GM10266 (cell line): ENCODE results near the gene RAE1.
A peak's percentile ranks its signal among the peaks of the same experiment; 100 is the strongest.
"Not testable (repeated sequence)": the region's sequence is repeated elsewhere in the genome, so short reads cannot be mapped to it uniquely, and the experiment has no call there.

Experiments used
- DNase-seq: peaks from one replicate; pipeline ENCODE4 v3.0.0; 2012; ENCODE audit errors: extremely low spot score
- TF ChIP-seq, protein P1 (sequence below): IDR thresholded peaks from 2 replicates; pipeline ENCODE4 v1.5.1; 2012; ENCODE audit warnings: mild to moderate bottlenecking, low read depth; ENCODE audit not compliant: control insufficient read depth, insufficient read depth; ENCODE audit errors: missing control alignments

RAE1 gene

GRCh38 chr20:57342829-57343228 is 8.2 kb upstream of the RAE1 start:
- no peak for DNase-seq
- TF ChIP-seq, protein P1, sequence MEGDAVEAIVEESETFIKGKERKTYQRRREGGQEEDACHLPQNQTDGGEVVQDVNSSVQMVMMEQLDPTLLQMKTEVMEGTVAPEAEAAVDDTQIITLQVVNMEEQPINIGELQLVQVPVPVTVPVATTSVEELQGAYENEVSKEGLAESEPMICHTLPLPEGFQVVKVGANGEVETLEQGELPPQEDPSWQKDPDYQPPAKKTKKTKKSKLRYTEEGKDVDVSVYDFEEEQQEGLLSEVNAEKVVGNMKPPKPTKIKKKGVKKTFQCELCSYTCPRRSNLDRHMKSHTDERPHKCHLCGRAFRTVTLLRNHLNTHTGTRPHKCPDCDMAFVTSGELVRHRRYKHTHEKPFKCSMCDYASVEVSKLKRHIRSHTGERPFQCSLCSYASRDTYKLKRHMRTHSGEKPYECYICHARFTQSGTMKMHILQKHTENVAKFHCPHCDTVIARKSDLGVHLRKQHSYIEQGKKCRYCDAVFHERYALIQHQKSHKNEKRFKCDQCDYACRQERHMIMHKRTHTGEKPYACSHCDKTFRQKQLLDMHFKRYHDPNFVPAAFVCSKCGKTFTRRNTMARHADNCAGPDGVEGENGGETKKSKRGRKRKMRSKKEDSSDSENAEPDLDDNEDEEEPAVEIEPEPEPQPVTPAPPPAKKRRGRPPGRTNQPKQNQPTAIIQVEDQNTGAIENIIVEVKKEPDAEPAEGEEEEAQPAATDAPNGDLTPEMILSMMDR: no peak

- TF ChIP-seq, protein P1: peak; percentile 75
- peak; percentile 64 for DNase-seq
Observed at GRCh38 chr20:57346477-57346876, 4.6 kb upstream of the RAE1 start.

GRCh38 chr20:57347393-57347792 is 3.7 kb upstream of the RAE1 start:
- DNase-seq: no peak
- TF ChIP-seq, protein P1: no peak

DNA sequence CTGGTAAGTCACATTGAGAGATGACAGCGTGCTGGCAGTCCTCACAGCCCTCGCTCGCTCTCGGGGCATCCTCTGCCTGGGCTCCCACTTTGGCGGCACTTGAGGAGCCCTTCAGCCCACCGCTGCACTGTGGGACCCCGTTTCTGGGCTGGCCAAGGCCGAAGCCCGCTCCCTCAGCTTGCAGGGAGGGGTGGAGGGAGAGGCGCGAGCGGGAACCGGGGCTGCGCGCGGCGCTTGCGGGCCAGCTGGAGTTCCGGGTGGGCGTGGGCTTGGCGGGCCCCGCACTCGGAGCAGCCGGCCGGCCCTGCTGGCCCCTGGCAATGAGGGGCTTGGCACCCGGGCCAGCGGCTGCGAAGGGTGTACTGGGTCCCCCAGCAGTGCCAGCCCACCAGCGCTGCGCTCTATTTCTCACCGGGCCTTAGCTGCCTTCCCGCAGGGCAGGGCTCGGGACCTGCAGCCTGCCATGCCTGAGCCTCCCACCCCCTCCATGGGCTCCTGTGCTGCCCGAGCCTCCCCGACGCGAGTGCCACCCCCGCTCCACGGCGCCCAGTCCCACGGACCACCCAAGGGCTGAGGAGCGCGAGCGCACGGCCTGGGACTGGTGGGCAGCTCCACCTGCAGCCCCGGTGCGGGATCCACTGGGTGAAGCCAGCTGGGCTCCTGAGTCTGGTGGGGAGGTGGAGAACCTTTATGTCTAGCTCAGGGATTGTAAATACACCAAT is 2.7 kb upstream of the RAE1 start:
- DNase-seq: not testable (repeated sequence)

DNA sequence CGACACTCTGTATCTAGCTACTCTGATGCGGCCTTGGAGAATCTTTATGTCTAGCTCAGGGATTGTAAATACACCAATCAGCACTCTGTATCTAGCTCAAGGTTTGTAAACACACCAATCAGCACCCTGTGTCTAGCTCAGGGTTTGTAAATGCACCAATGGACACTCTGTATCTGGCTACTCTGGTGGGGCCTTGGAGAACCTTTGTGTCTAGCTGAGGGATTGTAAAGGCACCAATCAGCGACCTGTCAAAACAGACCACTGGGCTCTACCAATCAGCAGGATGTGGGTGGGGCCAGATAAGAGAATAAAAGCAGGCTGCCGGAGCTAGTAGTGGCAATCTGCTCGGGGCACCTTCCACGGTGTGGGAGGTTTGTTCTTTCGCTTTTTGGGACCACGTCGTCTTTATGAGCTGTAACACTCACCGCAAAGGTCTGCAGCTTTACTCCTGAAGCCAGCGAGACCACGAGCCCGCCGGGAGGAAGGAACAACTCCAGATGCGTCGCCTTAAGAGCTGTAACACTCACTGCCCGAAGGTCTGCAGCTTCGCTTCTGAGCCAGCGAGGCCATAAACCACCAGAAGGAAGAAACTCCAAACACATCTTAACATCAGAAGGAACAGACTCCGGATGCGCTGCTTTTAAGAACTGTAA is 2.0 kb upstream of the RAE1 start:
- not testable (repeated sequence) for DNase-seq

DNA sequence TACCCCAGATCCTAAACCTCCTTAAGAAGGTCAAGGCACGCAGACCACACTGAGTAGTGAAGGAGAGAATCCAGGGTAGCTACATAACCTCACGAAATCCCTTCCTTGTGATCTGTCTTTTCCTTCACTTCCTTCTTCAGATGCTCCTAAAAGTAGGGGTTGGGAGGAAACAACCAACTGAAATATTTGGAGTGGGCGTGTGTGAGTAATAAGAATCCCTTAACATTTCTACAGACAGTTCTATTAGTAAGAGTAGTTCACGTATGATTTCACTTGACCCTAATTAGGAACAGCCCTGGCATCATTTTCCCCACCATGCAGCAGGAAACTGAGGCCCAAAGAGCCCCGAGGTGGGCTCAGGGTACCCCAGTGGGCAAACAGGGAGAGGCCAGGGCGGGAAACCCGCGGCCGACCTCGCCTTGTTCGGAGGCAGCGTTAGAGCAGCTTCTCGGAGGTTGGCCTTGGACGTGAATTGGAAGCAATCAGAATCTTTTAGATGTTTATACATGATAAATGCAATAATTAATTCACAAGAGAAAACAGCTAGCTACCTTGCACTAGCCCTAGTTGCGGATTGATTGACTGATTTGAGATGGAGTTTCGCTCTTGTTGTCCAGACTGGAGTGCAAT is 859 bp upstream of the RAE1 start:
- TF ChIP-seq, protein P1: no peak
- no peak for DNase-seq

DNA sequence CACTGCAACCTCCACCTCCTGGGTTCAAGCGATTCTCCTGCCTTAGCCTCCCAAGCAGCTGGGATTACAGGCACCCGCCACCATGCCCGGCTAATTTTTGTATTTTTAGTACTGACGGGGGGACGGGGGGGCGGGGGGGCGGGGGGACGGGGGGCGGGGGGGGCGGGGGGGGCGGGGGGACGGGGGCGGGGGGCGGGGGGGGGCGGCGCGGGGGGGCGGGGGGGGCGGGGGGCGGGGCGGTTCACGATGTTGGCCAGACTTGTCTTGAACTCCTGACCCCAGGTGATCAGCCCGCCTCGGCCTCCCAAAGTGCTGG is 371 bp upstream of the RAE1 start:
- not testable (repeated sequence) for DNase-seq

- TF ChIP-seq, protein P1: no peak
Observed at GRCh38 chr20:57352305-57352704, 1.2 kb downstream of the RAE1 start.

DNA sequence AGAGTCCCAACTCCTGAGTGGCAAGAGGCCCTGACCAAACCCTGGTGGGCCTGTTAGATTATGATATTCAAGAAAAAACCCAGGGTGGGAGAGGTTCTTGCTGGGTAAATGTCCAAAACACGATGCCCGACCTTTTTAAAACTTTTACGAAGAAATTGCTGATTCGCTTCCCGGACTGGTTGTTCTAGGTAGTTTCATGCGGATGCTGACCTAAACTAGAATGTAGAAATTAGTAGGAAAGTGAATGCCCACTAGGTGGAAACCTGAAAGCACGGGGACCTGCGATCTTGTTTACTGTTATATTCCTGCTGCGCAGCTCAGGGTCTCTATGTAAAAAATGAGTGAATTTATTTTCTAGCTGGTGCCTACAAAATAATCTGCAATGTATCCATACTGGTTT is 2.3 kb downstream of the RAE1 start:
- DNase-seq: no peak

More at GRCh38 chr20:57352305-57352704, 1.2 kb downstream of the RAE1 start:
- no peak for DNase-seq

More for the DNA sequence above, 2.3 kb downstream of the RAE1 start:
- TF ChIP-seq, protein P1: no peak
